ENCODE data around the gene TSC22D1.
A peak's percentile ranks its signal among the peaks of the same experiment; 100 is the strongest.

TSC22D1 gene

DNA sequence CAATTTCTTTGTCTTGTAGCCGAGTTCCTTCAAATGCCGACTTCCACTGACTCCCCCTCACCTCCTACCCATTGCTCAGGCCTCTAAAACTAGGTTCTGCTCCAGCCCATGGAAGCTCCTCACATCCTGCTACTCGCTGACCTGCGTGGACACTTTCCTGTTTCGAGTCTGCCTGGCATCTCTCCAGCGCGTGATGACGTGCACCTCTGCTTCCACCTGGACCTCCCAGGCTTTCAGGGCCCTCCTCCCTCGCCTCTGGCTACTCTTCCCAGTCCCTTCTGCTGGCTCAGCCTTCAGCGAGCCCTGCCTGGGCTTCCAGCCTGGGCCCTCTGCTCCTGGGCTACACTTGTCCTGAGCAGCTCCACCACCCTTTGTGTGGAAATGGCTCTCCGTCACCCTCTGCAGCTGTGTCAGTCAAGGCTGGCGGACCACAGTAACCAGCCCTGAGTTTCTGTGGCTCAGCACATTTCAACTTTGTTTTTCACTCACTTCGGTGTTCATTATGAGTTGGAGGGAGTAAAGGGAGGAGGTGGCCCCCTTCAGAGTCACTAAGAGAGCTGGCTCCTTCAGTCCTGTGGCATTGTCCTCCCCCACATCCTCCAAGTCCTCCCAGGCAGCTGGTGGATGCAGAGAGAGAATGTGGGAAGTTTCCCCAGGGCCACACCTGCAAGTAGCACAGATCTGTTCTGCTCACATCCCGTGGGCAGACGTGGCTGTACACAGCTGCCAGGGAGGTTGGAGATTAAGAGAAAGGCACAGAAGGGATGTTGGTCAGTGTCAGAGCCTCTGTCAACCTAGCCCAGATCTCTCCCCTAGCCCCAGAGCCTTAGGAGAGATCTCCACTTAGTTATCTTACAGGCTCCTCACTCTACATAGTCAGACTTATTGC, 153.1 kb downstream of the TSC22D1 start:
- Histone ChIP-seq H3K14ac (ENCODE audit: low read length) (no peak overlapping the region), H2BK5ac (ENCODE audit: low read length) (no peak overlapping the region), H3K27me3 (ENCODE audit: control insufficient read depth in 3 of 3, insufficient read depth in 3 of 3, low read depth in 1 of 3, low read length in 3 of 3) (no peaks in the 10 kb centered on the region), H2AK5ac (ENCODE audit: low read depth, low read length) (no peak overlapping the region), H4K8ac (ENCODE audit: low read depth, low read length) (no peak overlapping the region), H2AFZ (ENCODE audit: low read length) (peak overlapping the region; percentile 9), H3K23ac (ENCODE audit: low read depth, low read length, poor library complexity) (no peak overlapping the region), H3K4ac (ENCODE audit: low read length) (no peak overlapping the region), H3K36me3 (replicated peaks in 1 of 2; ENCODE audit: control insufficient read depth in 2 of 2, insufficient read depth in 2 of 2, low read length in 2 of 2) (no peaks in the 10 kb centered on the region), H2BK120ac (ENCODE audit: low read depth, low read length) (no peak overlapping the region), H2BK15ac (ENCODE audit: low read length) (no peak overlapping the region), H3K4me2 (ENCODE audit: insufficient read depth, low read length, poor library complexity, severe bottlenecking) (no peak overlapping the region), H3K27ac (replicated peaks; ENCODE audit: low read length) (no peak overlapping the region), H3K18ac (ENCODE audit: low read length) (no peak overlapping the region), H3K4me1 (ENCODE audit: control insufficient read depth in 2 of 2, insufficient read depth in 1 of 2, low read depth in 1 of 2, low read length in 2 of 2) (peaks cover 0 to 1% of the 10 kb centered on the region in 2 donors), H3K9me3 (replicated peaks in 1 of 2; ENCODE audit: control insufficient read depth in 2 of 2, insufficient read depth in 1 of 2, low read depth in 1 of 2, low read length in 2 of 2) (peaks cover 0 to 6% of the 10 kb centered on the region in 2 donors), H3K4me3 (ENCODE audit: low read length in 2 of 2) (no peak overlapping the region), H3K9ac (ENCODE audit: low read depth, low read length, poor library complexity) (no peak overlapping the region), H3K79me1 (ENCODE audit: low read depth, low read length) (no peaks in the 10 kb centered on the region), H2BK12ac (ENCODE audit: low read length) (no peak overlapping the region), H4K91ac (ENCODE audit: low read depth, low read length, poor library complexity) (no peak overlapping the region)
- DNase-seq (ENCODE audit: low spot score), result no peak
- no CpG with 5 or more reads among the region's 15 CpGs for WGBS, 2 donors (ENCODE audit: extremely low coverage in 2 of 2, insufficient read length in 2 of 2, insufficient replicate concordance in 1 of 2)

DNA sequence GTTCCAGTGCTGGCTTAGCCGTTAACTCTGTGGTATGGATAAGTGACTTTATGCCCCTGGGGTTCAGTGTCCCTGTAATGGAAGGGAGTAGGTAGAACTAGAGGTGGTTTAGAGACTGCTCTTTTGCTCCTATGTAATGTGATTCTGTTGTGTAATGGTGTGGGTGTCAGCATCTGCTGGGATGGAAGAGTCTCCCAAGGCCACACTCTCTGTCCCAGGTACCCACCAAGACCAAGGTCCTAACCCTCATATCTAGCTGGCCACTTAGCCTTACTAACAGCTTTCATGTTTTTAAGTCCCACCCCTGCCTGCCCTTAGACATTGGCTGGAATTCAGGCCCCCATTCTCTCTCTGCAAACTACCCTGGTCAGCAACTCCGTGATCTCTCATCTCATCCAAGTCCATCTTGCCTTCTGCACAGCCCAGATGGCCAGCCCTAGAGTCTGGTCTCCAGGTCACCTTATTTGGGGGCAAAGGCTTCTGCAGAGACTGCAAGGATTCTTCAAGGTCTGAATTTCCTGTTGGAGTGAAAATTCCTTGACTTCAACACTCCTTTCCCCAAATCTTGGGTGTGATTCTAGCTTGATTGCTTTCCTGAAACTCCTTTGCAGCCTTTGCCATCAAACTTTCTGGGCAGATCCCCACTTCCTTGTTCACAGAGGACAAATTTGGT, 154.1 kb downstream of the TSC22D1 start:
- Histone ChIP-seq H2AK5ac (ENCODE audit: low read depth, low read length) (no peak overlapping the region), H2BK15ac (ENCODE audit: low read length) (no peak overlapping the region), H3K18ac (ENCODE audit: low read length) (no peak overlapping the region), H3K27me3 (ENCODE audit: control insufficient read depth in 3 of 3, insufficient read depth in 3 of 3, low read depth in 1 of 3, low read length in 3 of 3) (no peaks in the 10 kb centered on the region), H3K23ac (ENCODE audit: low read depth, low read length, poor library complexity) (no peak overlapping the region), H2BK12ac (ENCODE audit: low read length) (no peak overlapping the region), H2AFZ (ENCODE audit: low read length) (no peak overlapping the region), H3K4ac (ENCODE audit: low read length) (no peak overlapping the region), H4K91ac (ENCODE audit: low read depth, low read length, poor library complexity) (no peak overlapping the region), H3K4me2 (ENCODE audit: insufficient read depth, low read length, poor library complexity, severe bottlenecking) (no peak overlapping the region), H3K79me1 (ENCODE audit: low read depth, low read length) (no peaks in the 10 kb centered on the region), H3K36me3 (replicated peaks in 1 of 2; ENCODE audit: control insufficient read depth in 2 of 2, insufficient read depth in 2 of 2, low read length in 2 of 2) (no peaks in the 10 kb centered on the region), H2BK120ac (ENCODE audit: low read depth, low read length) (no peak overlapping the region), H3K4me1 (ENCODE audit: control insufficient read depth in 2 of 2, insufficient read depth in 1 of 2, low read depth in 1 of 2, low read length in 2 of 2) (peaks cover 0 to 9% of the 10 kb centered on the region in 2 donors), H2BK5ac (ENCODE audit: low read length) (no peak overlapping the region), H3K27ac (replicated peaks; ENCODE audit: low read length) (no peak overlapping the region), H3K9me3 (replicated peaks in 1 of 2; ENCODE audit: control insufficient read depth in 2 of 2, insufficient read depth in 1 of 2, low read depth in 1 of 2, low read length in 2 of 2) (no peaks in the 10 kb centered on the region), H4K8ac (ENCODE audit: low read depth, low read length) (no peak overlapping the region), H3K14ac (ENCODE audit: low read length) (no peak overlapping the region), H3K4me3 (ENCODE audit: low read length in 2 of 2) (no peak overlapping the region), H3K9ac (ENCODE audit: low read depth, low read length, poor library complexity) (no peak overlapping the region)
- no CpG with 5 or more reads among the region's 2 CpGs for WGBS, 2 donors (ENCODE audit: extremely low coverage in 2 of 2, insufficient read length in 2 of 2, insufficient replicate concordance in 1 of 2)
- no peak for DNase-seq (ENCODE audit: low spot score)

DNA sequence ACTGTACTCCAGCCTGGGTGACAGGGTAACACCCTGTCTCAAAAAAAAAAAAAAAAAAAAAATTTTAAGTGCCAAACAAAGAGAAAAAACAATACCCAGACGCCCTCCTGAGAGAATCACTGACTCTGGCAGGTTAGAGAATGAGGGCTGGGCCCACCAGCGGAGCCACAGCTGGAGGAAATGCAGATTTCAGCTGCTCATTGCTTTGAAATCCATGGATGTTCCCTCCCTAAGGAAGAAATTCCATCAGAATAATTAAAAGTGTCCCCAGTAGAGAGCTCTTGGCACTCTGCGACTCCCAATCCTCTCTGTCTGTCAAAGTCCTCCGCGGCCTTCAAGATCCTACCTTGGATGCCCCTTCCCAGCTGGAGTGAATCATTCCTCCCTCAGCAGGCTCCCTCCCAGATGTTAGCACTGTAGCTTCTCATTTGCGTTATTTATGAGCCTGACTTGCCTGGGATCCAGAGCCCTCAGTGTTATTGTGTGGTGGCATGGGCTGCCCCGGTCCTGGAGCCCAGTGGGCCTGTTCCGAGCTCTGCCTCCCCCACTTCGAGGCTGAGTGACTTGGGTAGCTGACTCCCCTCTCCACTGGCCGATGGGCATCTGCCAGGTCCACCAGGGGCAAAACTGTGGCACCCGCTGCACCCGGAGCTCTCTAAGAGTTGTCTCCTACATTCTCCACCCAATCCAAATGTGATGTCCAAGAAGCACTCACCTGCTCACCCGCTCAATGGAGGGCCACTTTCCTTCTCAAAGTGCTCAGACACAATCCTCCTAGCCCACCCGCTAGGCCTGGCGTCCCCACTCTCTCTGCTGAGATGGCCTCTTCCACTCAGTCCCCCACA, 155.5 kb downstream of the TSC22D1 start:
- no peak overlapping the region for H2BK5ac ChIP-seq (ENCODE audit: low read length)
- no peak for DNase-seq (ENCODE audit: low spot score)
- H3K14ac ChIP-seq (ENCODE audit: low read length), result no peak overlapping the region
- no peak overlapping the region for H2AFZ ChIP-seq (ENCODE audit: low read length)
- H3K9ac ChIP-seq (ENCODE audit: low read depth, low read length, poor library complexity), result no peak overlapping the region
- no peaks in the 10 kb centered on the region for H3K27me3 ChIP-seq (ENCODE audit: control insufficient read depth in 3 of 3, insufficient read depth in 3 of 3, low read depth in 1 of 3, low read length in 3 of 3)
- no peak overlapping the region for H3K23ac ChIP-seq (ENCODE audit: low read depth, low read length, poor library complexity)
- no peak overlapping the region for H3K4me3 ChIP-seq (ENCODE audit: low read length in 2 of 2)
- no CpG with 5 or more reads among the region's 15 CpGs for WGBS, 2 donors (ENCODE audit: extremely low coverage in 2 of 2, insufficient read length in 2 of 2, insufficient replicate concordance in 1 of 2)
- no peak overlapping the region for H2AK5ac ChIP-seq (ENCODE audit: low read depth, low read length)
- no peak overlapping the region for H3K27ac ChIP-seq (replicated peaks; ENCODE audit: low read length)
- no peaks in the 10 kb centered on the region for H3K9me3 ChIP-seq (replicated peaks in 1 of 2; ENCODE audit: control insufficient read depth in 2 of 2, insufficient read depth in 1 of 2, low read depth in 1 of 2, low read length in 2 of 2)
- no peak overlapping the region for H3K4me2 ChIP-seq (ENCODE audit: insufficient read depth, low read length, poor library complexity, severe bottlenecking)
- H2BK120ac ChIP-seq (ENCODE audit: low read depth, low read length), result no peak overlapping the region
- no peaks in the 10 kb centered on the region for H3K79me1 ChIP-seq (ENCODE audit: low read depth, low read length)
- no peak overlapping the region for H4K8ac ChIP-seq (ENCODE audit: low read depth, low read length)
- H4K91ac ChIP-seq (ENCODE audit: low read depth, low read length, poor library complexity), result no peak overlapping the region
- H2BK15ac ChIP-seq (ENCODE audit: low read length), result no peak overlapping the region
- no peak overlapping the region for H3K4ac ChIP-seq (ENCODE audit: low read length)
- H3K18ac ChIP-seq (ENCODE audit: low read length), result peak overlapping the region; percentile 3
- H3K4me1 ChIP-seq (ENCODE audit: control insufficient read depth in 2 of 2, insufficient read depth in 1 of 2, low read depth in 1 of 2, low read length in 2 of 2), result peaks cover 11 to 16% of the 10 kb centered on the region in 2 donors
- H2BK12ac ChIP-seq (ENCODE audit: low read length), result no peak overlapping the region
- H3K36me3 ChIP-seq (replicated peaks in 1 of 2; ENCODE audit: control insufficient read depth in 2 of 2, insufficient read depth in 2 of 2, low read length in 2 of 2), result no peaks in the 10 kb centered on the region

All from neuronal stem cell (in vitro differentiated cells).